Kidney (tissue), 14 donors: ENCODE results near the gene SPOCK1. TPM values are rescaled to one million over a fixed set of nuclear protein-coding genes. Genes with fewer than 3 reads are reported as not detected.
A peak's percentile ranks its signal among the peaks of the same experiment; 100 is the strongest.

Source experiments
- DNase-seq, 5 donors: peaks; one replicate each; pipeline ENCODE4 v3.0.0-alpha.2; 2013 to 2020
- FAIRE-seq: peaks from 2 replicates; lab custom pipeline; 2012; peaks lifted over from hg19 to GRCh38; lab: Jason Lieb, UNC
- H3K27ac ChIP-seq, 2 donors: one replicate each; pipeline ENCODE4 v1.7.0; 2013; ENCODE audit warnings: low read depth in 2 of 2, low read length in 2 of 2, inconsistent platforms in 1 of 2
- H3K27me3 ChIP-seq: one replicate; pipeline ENCODE4 v1.7.1; 2013; ENCODE audit warnings: low read length, inconsistent platforms; ENCODE audit not compliant: control insufficient read depth, insufficient read depth
- H3K36me3 ChIP-seq, 3 donors: one replicate each; pipeline versions ENCODE4 v1.7.0 to v1.7.1; 2013; ENCODE audit warnings: low read length in 3 of 3, control low read depth in 1 of 3, inconsistent platforms in 1 of 3; ENCODE audit not compliant: insufficient read depth in 3 of 3, control insufficient read depth in 2 of 3
- H3K4me1 ChIP-seq, 3 donors: one replicate each; pipeline versions ENCODE4 v1.7.0 to v1.7.1; 2013; ENCODE audit warnings: low read length in 3 of 3, inconsistent platforms in 1 of 3, low read depth in 1 of 3; ENCODE audit not compliant: control insufficient read depth in 2 of 3, insufficient read depth in 2 of 3
- H3K4me3 ChIP-seq, 3 donors: one replicate each; pipeline versions ENCODE4 v1.7.0 to v1.8.1; 2013; ENCODE audit warnings: low read length in 3 of 3, control low read depth in 1 of 3, inconsistent platforms in 1 of 3
- H3K9ac ChIP-seq, 3 donors: one replicate each; pipeline versions ENCODE4 v1.7.0 to v1.7.1; 2013; ENCODE audit warnings: low read length in 3 of 3, control low read depth in 1 of 3, inconsistent platforms in 1 of 3
- H3K9me3 ChIP-seq, 3 donors: one replicate each; pipeline versions ENCODE4 v1.7.0 to v1.7.1; 2013; ENCODE audit warnings: low read length in 3 of 3, control low read depth in 1 of 3, inconsistent platforms in 1 of 3; ENCODE audit not compliant: control insufficient read depth in 2 of 3, insufficient read depth in 1 of 3
- intact Hi-C: fragments of 100-400 bp; cut with DNase I; formaldehyde crosslinking; loops from one replicate; pipeline ENCODE4 v1.11.1; 2022
- polyA plus RNA-seq: library from polyadenylated mRNA; stranded (reverse); fragments of 350-450 nt; fragmentation: Illumina TruSeq; extraction: RNeasy Lipid Tissue Mini Kit (QIAGEN cat#74804); gene quantifications from one replicate; pipeline ENCODE4 v1.2.3, GENCODE V29; 2014; ENCODE audit warnings: low read depth, low replicate concordance; ENCODE audit not compliant: insufficient read depth
- total RNA-seq: library from RNA; stranded (reverse); fragmentation: NEBNext Ultra II Directional; extraction: Animal tissue kit (Norgen Biotek cat#: 25700); gene quantifications from one replicate; pipeline ENCODE4 v1.2.1, GENCODE V29; 2021
- TF ChIP-seq, protein P1 (sequence below): IDR thresholded peaks from 3 replicates; pipeline ENCODE4 v1.5.1; 2012; ENCODE audit warnings: mild to moderate bottlenecking, moderate library complexity, borderline replicate concordance; ENCODE audit not compliant: insufficient read depth; ENCODE audit errors: extremely low read depth
- donor health status: control.
- donor health status: control.
- donor health status: control.
- donor health status: control.
- donor health status: control.
- donor health status: DM: yes; HTN: yes; CAD: no.
- donor health status: Normal renal cell carcinoma (clear cell type).

SPOCK1 gene
- total and polyA plus RNA-seq, 2 donors from 2014 or later: 15.7 to 32.8 TPM

DNA sequence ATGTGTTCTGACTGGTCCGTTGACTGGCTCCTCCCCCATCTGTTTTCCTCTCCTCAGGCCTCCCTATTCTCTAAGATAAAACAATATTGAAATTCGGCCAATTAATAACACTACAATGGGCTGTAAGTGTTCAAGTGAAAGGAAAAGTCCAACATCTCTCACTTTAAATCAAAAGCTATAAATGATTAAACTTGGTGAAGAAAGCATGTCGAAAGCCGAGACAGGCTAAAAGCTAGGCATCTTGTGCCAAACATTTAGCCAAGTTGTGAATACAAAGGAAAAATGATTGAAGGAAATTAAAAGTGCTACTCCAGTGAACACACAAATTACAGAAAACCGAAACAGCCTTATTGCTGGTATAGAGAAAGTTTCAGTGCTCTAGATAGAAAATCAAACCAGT is 310.6 kb downstream of the SPOCK1 start:
- no peak overlapping the region for H3K9ac ChIP-seq
- intact Hi-C loops: no loop called here
- TF ChIP-seq, protein P1, sequence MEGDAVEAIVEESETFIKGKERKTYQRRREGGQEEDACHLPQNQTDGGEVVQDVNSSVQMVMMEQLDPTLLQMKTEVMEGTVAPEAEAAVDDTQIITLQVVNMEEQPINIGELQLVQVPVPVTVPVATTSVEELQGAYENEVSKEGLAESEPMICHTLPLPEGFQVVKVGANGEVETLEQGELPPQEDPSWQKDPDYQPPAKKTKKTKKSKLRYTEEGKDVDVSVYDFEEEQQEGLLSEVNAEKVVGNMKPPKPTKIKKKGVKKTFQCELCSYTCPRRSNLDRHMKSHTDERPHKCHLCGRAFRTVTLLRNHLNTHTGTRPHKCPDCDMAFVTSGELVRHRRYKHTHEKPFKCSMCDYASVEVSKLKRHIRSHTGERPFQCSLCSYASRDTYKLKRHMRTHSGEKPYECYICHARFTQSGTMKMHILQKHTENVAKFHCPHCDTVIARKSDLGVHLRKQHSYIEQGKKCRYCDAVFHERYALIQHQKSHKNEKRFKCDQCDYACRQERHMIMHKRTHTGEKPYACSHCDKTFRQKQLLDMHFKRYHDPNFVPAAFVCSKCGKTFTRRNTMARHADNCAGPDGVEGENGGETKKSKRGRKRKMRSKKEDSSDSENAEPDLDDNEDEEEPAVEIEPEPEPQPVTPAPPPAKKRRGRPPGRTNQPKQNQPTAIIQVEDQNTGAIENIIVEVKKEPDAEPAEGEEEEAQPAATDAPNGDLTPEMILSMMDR: no peak
- no peaks in the 10 kb centered on the region for H3K9me3 ChIP-seq
- no peaks in the 10 kb centered on the region for H3K36me3 ChIP-seq
- DNase-seq (peak in 1 of 5 donors; percentile 19), FAIRE-seq (no peak)
- no peaks in the 10 kb centered on the region for H3K27me3 ChIP-seq
- no peak overlapping the region for H3K4me3 ChIP-seq
- H3K4me1 ChIP-seq: no peaks in the 10 kb centered on the region
- H3K27ac ChIP-seq: no peak overlapping the region

DNA sequence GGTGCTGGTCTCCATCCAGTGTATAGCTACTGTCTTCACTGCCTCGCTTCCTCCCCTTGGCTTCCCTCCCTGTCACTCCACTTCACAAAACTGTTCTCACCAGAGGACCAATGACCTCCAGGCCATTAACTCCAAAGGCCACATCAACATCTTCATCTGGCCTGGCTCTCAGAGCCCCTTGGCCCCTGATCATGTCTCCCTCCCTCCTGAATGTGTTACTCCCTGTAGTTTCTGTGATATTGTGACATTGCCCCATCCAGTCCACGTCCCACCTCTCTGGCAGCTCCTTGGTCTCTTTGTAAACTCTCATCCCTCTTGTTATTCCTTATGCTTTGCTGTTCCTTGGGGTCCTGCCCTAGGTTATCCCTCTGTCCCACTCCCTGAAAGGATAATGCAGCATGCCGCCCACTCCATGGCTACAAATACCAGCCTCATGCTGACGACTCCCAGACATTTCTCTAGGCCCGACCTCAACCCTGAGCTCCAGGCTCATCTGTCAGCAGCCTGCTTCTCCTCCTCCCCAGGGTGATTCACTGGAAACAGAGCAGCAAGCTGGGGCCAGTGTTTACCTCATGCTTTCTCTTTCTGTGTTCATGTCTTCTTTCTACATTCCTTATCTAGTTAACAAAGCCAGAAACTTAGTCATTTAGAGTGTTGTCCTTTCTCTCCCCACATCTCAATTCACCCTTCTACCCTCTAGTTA is 312.2 kb downstream of the SPOCK1 start:
- H3K4me3 ChIP-seq: no peak overlapping the region
- H3K9ac ChIP-seq: no peak overlapping the region
- DNase-seq (no peak), FAIRE-seq (no peak)
- H3K36me3 ChIP-seq: no peaks in the 10 kb centered on the region
- TF ChIP-seq, protein P1: no peak
- no peaks in the 10 kb centered on the region for H3K27me3 ChIP-seq
- intact Hi-C loops: no loop called here
- H3K4me1 ChIP-seq: no peaks in the 10 kb centered on the region
- no peak overlapping the region for H3K27ac ChIP-seq
- no peaks in the 10 kb centered on the region for H3K9me3 ChIP-seq

DNA sequence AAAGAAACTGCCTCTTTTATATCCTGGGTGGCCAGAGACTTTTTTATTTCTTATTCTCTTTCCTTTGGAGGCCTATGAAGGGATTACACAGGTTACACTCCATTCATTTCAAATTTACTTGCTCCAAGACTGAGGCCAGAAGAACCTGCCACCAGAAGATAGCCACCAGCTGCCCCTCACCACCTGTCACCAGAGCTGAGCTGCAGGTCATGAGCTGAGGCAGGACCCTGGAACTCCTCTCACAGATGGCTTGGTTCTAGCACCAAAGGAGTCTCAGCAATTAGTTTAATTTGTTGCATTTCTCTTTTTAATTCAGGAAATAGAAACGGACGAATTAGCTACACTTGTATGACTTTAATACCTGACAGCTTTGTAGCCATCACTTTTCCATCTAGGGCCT is 313.9 kb downstream of the SPOCK1 start:
- Histone ChIP-seq H3K27me3 (no peaks in the 10 kb centered on the region), H3K9ac (no peak overlapping the region), H3K36me3 (no peaks in the 10 kb centered on the region), H3K27ac (no peak overlapping the region), H3K4me3 (no peak overlapping the region), H3K4me1 (no peaks in the 10 kb centered on the region), H3K9me3 (no peaks in the 10 kb centered on the region)
- intact Hi-C loops: no loop called here
- no peak for DNase-seq
- no peak for FAIRE-seq
- TF ChIP-seq, protein P1: no peak
